EL (cell line): Measurements from ENCODE around the gene PCGF3.
"Not testable (repeated sequence)": the region's sequence is repeated elsewhere in the genome, so short reads cannot be mapped to it uniquely, and the experiment has no call there.

Experiments
- DNase-seq: peaks from one replicate; pipeline ENCODE4 v3.0.0-alpha.2; 2016

Gene PCGF3

DNA sequence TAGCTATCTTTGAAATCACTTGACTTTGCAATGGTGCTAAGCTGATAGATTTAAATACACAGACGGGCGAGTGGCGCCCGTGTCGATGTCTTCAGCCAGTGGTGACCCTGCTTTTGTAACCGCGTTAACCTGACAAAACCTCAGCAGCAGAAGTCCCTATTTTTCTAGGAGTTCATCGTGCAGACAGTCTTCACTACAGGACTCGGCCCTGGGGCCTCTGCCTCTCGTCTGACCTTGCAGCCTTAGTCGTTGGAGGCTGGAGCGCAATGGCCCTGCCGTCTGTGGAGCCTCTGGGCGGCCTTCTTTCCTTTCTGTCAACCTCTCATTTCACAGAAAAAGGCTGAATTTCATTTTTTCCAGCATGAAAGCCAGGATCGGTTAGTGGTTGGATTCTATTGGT lies 62.4 kb downstream of the PCGF3 start:
- no peak for DNase-seq

DNA sequence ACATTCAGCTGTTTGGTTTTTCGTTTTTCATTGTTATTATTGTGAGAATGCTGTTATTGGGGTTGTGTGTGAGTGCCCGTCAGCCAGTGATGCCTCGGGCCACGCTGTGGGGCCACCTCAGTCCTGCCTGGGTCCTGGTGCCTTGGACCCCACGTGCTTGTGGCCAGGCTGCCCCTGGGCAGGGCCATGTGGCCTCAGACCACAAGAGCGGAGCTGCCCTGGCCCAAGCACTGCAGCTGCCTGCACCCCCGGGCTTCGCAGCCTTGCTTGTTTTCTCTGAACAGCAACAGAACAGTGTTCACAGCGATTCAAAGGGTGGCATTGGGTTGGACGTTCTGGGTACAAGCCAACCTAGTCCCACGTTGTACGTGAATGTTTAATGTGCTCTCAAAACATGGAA lies 63.4 kb downstream of the PCGF3 start:
- no peak for DNase-seq

DNA sequence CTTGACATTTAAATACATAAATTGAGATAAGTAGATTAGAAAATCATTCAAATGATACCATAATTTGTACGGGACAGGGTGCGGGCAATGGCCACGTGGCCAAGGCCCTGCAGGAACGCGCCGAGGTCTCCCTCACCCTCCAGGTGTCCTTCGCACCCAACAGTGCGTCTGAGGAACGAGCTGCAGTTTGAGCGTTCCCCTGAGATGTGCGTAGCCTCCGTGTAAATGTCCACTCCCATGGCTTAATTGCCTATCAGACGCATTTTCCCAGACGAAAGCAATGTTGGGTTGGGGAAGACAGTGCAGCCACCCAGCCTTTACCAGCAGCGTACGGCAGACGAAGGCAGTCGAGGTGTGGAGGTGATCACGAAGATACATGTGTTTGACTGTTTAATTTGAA lies 63.9 kb downstream of the PCGF3 start:
- no peak for DNase-seq

DNA sequence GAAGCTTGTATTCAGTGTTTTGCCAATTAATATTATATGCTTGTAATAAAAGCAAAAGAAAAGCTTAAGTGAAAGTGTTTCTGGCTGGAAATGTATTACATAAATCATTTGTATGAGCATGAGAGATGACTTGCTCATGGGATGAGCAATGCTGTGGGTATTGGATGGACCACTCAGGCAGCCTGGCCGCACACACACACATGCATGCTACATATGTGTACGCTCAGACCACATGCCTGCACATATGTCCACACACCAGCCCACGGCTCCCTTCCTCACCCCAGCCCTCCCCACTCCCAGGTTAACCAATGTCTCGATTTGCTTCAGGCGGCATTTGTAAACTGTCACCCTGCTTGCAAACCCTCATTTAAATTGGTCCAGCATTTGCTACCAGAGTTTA lies 64.4 kb downstream of the PCGF3 start:
- no peak for DNase-seq

DNA sequence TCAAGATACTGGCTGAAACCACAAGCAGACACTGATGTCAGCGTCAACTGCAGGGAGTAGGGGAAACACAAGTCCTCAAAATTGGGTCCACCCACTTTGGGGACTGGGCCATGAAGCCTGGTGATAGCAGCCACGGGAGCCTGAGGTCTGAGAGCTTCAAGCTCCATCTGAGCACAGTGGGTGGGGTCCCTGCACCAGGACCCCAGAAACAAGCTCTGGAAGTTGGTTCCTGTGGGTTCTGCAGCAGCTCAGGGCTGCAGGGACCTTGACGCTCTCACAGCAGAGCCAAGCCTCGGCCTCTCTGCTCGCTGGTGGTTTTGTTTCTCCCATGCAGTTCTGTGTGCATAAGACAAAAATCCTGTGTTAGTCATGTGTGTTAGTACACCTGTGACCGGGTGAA lies 65.8 kb downstream of the PCGF3 start:
- DNase-seq = no peak

DNA sequence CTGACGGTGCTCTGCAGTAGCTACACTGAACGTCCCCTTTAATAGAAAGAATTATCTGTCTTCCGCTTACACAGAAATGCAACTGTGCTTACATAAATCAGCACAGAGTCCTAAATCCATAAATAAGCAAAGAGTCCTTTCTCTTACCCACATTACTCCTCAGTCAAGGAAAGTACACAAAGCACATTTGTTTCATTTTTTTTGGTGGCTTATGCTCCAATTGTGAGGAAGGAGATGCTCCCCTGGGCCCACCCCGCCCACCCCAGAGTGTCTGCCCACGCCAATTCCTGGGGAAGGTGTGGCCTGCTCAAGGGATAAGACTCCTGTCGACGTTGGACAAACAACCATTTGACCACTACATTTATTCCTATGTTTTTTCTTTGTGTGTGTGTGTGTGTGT lies 66.5 kb downstream of the PCGF3 start:
- no peak for DNase-seq

DNA sequence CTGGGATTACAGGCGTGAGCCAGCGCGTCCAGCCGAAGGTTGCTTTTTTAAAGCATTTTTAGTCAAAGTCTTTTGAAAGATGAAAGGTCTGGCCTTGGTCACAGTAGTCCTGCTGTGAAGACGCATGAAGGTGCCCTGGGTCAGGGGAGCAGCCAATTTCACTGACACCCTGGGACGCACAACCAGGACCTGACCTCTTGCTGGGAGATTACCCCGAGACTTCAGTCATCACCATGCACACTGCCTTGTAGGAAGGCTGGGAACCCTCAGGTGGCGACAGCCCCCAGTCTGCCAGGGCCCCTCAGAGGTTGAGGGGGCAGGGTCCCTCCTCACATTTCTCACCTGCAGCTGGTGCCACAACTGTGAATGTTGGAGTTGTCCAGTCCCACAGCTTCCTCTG lies 67.1 kb downstream of the PCGF3 start:
- no peak for DNase-seq

DNA sequence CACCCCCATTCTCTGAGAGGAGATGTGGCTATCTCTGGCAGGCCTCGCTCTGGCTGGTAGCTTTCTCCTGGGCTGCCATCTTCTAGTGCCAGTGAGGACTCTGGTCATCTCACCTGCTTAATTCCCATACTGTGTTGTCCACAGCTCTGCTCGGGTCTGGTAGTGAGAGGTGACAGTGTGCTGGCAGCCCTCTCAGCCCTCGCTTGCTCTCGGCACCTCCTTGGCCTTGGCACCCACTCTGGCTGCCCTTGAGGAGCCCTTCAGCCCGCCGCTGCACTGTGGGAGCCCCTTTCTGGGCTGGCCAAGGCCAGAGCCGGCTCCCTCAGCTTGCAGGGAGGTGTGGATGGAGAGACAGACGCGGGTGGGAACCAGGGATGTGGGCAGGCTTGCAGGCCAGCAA lies 67.6 kb downstream of the PCGF3 start:
- DNase-seq = no peak

DNA sequence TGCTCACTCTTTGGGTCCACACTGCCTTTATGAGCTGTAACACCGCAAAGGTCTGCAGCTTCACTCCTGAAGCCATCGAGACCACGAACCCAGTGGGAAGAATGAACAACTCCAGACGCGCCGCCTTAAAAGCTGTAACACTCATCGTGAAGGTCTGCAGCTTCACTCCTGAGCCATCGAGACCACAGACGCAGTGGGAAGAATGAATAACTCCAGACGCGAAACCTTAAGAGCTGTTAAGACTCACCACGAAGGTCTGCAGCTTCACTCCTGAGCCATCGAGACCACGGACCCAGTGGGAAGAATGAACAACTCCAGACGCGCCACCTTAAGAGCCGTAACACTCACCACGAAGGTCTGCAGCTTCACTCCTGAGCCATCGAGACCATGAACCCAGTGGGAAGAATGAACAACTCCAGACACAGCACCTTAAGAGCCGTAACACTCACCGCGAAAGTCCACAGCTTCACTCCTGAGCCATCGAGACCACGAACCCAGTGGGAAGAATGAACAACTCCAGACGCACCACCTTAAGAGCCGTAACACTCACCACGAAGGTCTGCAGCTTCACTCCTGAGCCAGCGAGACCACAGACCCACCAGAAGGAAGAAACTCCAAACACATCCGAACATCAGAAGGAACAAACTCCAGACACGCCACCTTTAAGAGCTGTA lies 68.9 kb downstream of the PCGF3 start:
- not testable (repeated sequence) for DNase-seq

DNA sequence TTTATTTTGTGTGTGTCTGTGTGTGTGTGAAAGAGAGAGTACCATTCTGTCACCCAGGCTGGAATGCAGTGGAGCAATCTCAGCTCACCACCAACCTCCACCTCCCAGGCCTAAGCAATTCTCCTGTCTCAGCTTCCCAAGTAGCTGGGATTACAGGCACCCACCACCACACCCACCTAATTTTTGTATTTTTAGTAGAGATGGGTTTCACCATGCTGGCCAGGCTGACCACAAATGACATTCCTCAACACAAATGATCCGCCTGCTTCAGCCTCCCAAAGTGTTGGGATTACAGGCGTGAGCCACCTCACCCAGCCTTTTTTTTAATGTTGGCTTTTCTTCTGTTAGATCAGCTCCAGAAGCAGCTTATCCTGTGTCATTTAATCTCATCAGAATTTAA lies 69.9 kb downstream of the PCGF3 start:
- DNase-seq = not testable (repeated sequence)

DNA sequence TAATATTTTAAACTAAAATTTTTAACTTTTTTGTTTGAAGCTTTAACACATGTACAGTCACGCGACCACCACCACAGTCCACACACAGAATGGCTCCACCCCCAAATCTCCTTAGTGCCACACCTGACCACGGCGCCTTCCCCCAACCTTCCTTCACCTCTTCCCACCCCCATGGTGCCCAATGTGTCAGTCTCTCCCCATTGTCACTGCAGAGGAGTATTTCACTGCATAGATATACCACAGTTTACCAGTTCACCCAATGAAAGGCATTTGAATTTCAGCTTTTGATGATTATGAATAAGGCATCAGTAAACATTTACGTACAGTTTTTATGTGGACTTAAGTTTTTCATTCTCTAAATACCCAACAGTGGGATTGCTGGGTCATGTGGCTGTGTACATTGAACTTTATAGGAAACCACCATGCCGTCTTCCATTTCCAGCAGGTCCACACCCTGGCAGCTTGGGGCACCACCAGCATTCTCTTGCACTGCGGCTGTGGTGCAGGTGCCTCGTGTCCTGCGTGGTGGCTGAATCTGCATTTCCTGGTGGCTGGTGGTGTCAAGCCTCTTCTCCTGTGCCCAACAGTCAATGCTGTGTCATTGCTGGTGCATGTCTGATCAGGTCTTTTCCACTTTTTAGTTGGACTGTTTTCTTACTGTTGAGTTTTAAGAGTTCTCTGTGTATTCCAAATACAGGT lies 71.3 kb downstream of the PCGF3 start:
- DNase-seq = no peak

DNA sequence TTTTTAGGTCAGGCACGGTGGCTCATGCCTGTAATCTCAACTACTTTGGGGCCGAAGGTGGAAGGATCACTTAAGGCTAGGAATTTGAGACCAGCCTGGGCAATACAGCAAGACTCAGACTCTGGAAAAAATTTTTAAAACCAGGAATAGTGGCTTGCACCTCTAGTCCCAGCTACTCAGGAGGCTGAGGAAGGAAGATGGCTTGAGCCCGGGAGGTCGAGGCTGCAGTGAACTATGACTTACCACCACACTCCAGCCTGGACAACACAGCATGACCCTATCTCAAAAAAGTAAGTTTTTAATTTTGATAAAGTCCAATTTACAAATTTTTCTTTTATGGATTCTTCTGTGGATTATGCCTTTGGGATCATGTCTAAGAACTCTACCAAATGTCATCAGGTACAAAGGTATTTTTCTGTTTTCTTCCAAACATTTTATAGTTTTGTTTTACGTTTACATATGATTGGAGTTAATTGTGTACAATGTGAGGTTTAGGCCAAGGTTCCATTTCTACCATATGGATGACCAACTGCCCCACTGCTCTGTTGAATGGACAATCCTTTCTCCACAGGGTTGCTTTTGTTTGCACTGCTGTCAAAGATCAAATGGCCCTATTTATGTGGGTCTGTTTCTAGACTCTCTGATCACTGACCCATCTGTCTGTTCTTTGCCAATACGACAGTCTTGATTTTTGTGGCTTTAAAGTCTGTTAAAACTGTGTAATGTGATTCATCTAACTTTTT lies 72.1 kb downstream of the PCGF3 start:
- DNase-seq = no peak

DNA sequence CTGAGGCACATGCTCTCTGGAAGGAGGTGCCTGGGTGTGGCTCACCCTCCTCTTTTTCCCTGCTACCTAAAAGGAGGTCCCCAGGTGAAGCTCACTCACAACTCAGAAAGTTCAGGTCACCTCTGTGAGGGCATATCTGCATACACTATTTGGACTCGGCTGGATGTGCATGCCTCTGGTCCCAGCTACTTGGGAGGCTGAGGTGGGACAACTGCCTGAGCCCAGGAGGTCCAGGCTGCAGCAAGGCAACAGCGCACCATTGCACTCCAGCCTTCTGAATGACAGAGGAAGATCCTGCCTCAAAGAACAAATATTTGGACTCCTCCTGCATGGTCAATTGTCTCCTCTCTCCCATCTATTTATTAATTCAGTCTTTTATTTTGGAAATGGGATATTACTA lies 73.9 kb downstream of the PCGF3 start:
- no peak for DNase-seq

DNA sequence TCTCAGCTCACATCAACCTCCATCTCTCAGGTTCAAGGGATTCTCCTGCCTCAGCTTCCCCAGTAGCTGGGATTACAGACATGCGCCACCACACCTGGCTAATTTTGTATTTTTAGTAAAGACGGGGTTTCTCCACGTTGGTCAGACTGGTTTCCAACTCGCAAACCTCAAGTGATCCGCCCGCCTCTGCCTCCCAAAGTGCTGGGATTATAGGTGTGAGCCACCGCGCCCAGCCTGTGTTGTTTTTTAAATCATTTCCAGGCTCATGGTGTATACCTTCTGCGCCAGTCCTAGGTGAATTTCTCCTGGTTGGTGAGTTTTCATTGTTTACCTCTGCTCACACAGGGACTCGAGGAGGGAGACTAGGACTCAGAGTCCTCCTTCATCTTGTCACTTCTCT lies 74.6 kb downstream of the PCGF3 start:
- not testable (repeated sequence) for DNase-seq

DNA sequence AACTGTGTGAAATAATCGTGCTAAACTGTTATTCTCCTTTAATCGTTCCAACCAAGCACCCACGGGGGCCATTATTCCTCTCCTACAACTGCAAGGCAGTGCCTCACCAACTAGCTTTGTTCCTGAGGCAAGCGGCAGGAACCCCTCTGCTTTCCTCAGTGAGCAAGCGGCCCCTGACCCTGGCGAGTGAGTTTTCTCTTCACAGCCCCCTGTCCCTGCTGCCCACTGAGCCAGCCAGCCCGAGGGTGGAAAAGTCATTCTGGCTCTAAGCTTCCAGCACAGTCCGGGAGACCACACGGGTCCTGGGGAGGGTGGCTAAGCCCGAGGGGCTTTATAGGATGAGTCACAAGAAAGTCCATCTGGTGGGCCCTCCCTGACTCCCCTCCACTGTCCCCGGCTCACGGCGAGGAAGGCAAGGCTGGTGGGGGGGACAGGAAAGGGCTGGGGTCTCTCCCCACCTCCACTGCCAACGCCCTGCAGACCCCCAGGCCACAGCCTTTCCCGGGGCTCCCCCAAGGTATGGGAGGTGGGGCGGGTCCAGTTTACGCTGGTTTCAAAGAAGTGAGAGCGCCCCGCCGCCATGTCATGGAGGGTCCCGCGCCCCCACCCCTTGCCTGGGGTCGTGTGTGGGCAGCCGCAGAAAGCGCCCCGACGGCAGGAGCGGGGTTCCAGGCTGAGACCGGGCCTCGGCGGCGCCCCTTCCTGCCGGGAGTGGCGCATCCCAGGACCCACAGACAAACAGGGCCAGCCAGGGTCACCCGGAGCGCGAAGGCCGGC lies 75.3 kb downstream of the PCGF3 start:
- peak; percentile 20 for DNase-seq

DNA sequence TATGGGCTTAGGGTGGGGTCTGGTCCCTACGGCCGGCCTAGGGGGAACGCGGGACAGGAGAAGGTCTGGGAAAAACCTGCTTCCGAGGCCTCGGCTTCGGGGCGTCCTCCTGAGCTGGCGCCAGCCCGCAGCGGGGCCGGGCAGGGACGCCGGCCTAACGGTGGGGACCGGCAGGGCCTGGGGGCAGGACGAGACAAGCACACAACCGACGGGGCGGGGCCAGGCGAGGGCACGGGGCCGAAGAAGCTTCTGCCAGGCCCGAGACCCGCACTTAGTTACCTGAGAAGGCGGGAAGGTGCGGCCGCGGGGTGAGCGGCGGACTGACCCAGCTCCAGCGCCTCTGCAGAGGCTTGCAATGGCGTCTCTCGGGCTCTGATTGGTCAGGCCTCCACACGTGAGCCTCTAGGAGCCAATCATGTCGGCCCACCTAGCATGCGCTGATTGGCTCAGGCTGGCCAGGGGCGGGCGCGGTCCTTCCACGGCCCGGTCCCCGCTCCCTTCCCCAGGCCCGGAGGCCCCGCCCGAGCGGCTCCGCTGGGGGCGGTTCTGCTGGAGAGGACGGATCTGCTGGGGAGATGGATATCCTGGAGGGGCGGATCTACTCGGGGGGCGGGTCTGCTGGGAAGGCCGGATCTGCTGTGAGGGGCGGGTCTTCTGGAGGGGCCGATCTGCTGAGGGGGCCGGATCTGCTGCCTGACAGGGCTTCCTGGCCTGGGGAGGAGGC lies 76.0 kb downstream of the PCGF3 start:
- peak; percentile 99 for DNase-seq

DNA sequence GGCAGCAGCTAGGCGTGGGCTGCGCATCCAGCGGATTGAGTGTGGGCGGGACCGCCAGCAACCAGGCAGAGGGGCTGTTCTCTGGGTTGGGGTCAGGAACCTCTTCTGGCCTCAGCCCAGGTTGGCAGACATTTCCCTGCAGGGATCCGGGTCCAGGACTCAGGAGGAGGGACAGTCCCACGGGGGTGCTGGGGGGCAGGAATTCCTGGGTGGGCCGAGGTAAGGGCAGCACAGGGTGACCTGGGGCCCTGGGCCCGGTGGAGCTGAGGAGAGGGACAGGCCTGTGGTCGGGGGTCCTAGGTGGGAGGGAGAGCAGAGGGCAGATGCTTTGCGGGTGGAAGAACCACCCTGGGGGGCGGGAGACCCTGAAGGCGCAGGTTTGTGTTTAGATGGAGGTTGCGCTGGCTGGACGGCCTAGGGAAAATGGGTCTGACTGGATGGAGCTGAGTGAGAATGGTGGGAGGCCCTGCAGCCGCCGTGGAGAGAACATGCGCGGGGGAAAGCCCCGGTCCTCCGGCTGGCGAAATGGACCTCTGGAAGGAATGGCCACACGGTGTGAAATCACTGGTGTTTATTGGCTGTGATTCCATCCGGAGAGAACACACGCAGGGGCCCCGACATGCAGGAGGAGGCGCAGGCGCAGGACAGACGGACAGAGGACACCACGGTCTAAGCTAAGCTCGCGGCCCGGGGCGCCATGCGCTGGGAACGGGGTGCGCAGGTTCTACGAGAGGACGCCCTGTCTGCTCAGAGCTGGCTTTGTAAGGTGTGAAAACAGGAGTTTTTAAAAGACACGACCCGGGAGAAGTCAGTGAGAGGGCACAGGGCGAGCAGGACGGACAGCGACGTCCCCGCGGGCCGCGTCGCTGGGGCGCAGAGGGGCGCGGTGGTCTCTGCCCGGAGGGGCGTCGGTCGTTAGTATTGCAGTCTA lies 79.0 kb downstream of the PCGF3 start:
- DNase-seq = no peak

DNA sequence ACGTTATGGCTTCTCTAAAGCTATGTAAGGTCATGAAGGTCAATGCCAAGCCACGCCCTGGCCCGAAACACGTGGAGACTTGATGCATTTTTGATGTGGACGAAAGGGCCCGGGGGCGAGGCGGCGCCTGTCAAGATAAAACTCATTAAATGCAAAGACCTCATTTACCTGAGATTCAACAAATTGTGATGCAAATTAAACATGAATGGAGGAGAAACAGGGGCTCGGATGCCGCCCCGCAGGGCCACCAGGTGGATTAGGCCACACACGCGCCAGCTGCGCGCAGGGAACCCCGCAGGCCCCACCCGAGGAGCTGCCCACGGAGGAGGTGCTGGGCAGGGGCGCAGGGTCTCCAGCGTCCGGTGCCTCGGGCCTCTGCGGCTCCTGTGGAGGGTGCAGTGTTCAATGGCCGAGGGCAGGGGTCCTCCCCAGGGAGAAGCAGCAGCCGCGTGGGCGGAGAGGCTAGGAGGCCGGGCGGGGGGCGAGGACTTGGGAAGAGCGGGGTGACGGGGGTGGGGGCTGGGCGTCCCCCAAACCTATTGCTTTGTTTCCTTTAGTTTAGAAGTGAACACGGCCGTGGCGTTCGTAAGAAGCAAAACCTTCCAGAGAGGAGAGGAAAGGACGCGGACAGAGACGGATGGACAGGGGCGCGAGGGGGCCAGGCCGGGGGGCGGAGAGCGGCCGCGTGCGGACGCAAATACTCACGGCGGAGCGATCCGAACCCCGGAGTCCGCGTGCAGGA lies 79.9 kb downstream of the PCGF3 start:
- no peak for DNase-seq

DNA sequence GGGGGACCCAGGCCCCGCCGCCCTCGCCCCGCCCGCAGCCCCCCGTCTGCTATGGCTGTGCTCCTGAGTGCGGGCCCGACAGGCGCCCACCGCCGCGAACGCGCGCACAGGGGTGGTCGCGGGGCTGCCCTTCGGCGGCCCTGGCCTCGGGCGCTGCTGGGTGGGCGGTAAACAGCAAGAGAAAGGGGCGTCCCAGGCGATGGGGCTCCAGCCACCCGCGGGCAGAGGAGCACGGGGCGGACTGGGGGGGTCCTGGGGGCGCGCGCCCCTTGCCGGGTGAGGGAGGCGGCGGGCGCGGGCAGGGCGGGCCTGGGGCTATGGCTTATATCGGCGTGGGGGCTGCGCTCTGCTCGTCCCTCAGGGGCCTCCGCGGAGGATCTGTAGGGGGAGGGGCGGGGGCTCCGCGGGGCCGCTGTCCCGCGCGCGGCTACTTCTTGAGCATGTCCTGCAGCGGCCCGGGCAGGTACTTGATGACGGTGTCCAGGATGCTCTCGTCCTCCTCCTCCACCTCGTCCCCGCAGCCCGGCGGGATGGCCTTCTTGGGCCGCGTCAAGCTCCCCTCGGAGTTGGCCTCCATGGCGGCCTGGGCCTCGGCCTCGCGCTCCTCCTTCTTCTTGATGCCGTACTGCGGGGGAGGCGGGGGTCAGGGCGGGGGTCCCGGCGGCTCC lies 80.6 kb downstream of the PCGF3 start:
- DNase-seq = no peak

DNA sequence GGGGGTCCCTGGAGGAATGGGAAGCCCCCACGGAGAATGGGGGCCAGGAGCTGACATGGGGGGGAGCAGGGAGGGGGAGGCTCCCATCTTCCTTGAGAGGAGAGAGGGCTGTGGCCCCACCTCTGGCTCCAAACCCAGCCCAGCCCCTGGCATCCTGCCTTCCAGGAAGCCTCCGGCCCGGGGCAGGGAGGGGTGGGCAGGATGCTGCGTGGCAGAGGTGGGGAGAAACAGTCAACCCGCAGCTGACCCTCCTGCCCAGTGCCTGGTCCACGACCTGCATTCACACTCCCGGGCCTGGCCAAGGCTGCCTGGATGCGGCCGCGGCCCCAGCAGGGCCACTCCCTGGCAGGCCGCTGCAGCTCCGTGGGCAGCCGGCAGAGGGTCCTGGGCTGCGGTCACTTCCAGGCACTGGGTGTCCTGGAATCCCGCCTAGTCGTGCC lies 81.2 kb downstream of the PCGF3 start:
- DNase-seq = no peak
